ENCODE measurements around the gene IRF3.

DNA sequence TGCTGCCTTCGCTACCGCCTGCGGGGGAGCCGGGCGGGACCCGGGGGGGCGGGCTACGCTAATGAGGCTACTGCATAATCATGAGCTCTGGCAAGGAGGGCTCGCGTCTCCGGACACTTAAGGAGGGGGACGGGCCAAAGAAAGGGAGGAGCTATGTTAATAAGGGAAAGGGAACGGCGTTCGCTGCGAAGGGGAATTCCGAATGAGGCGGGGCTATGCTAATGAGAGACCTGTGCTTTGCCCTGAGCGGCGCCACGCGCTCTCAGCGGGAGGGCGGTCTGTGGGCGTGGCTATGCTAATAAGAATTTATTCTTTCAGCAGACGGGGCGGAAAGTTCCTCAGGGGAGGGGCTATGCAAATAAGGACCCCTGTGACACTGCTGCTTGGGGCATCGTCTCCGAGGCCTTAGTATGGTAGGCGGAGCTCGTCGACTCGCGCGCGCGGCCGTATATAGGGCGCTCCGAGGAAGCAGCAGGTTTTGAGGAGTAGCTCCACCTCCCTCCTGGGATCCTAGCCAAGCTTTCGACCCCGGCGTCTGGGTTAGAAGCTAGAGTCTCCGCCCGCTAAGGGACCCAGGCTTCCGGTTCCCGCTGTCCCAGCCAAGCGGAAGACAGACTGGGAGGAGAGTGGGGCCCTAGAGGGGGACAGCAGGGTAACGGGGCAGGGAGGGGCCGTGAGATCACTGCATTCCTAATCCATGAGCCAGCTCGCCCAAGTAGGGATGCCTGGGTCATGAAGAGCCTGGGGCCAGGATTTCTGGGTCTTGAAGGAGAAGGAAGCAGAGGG is 25.4 kb downstream of the IRF3 start, which contains the start of gene RRAS:
- TF ChIP-seq, protein P1, sequence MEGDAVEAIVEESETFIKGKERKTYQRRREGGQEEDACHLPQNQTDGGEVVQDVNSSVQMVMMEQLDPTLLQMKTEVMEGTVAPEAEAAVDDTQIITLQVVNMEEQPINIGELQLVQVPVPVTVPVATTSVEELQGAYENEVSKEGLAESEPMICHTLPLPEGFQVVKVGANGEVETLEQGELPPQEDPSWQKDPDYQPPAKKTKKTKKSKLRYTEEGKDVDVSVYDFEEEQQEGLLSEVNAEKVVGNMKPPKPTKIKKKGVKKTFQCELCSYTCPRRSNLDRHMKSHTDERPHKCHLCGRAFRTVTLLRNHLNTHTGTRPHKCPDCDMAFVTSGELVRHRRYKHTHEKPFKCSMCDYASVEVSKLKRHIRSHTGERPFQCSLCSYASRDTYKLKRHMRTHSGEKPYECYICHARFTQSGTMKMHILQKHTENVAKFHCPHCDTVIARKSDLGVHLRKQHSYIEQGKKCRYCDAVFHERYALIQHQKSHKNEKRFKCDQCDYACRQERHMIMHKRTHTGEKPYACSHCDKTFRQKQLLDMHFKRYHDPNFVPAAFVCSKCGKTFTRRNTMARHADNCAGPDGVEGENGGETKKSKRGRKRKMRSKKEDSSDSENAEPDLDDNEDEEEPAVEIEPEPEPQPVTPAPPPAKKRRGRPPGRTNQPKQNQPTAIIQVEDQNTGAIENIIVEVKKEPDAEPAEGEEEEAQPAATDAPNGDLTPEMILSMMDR (IDR thresholded peaks at IDR 0.05), result no peak
- peak; percentile 92 for TF ChIP-seq POLR2A (IDR thresholded peaks at IDR 0.05)

All from right lobe of liver (tissue), 4 donors.